A549 (cell line): ENCODE data around the gene ZFP62. TPM values are rescaled to one million over a fixed set of nuclear protein-coding genes. Genes with fewer than 3 reads are reported as not detected.

ENCODE experiments used
- ATAC-seq, 2 experiments: fragments of 200-7000 bp in 1 of 2; fragments of >200 bp in 1 of 2; cut with Nextera tagmentation in 1 of 2; cut with Tn5 transposase in 1 of 2; 3 replicates each; pipeline versions ENCODE4 v1.8.0 to v1.9.1; 2018 to 2020; ENCODE audit warnings: mild to moderate bottlenecking in 1 of 2, moderate library complexity in 1 of 2
- CTCF ChIA-PET: fragments of 300-600 bp; sonication (Branson Sonifier 250); formaldehyde crosslinking; extraction: SDS; loops from one replicate; lab custom pipeline; 2021; ENCODE audit warnings: antibody characterized with exemption, inconsistent platforms; lab: Yijun Ruan, JAX
- POLR2A ChIA-PET: fragments of 350-600 bp; formaldehyde crosslinking; extraction: SDS; loops from one replicate; lab custom pipeline; 2021; ENCODE audit warnings: antibody characterized with exemption, inconsistent platforms; lab: Yijun Ruan, JAX
- DNase-seq, 2 experiments: peaks; one replicate each; pipeline versions ENCODE4 v3.0.0 to v3.0.0-alpha.2; 2011 to 2016; ENCODE audit warnings: low read depth in 1 of 2, low spot score in 1 of 2
- FAIRE-seq: peaks from 2 replicates; lab custom pipeline; 2011; peaks lifted over from hg19 to GRCh38; lab: Jason Lieb, UNC
- H3K27ac ChIP-seq, 2 experiments: fragments of >200 bp; sonication (Bioruptor Twin); formaldehyde crosslinking; 3 replicates each; pipeline ENCODE4 v1.5.1; 2016 to 2017
- H3K4me1 ChIP-seq: fragments of >200 bp; sonication (Bioruptor Twin); formaldehyde crosslinking; 3 replicates; pipeline ENCODE4 v1.6.1; 2016
- H3K4me2 ChIP-seq: fragments of >200 bp; sonication (Bioruptor Twin); formaldehyde crosslinking; 3 replicates; pipeline ENCODE4 v1.6.1; 2016
- H3K4me3 ChIP-seq: fragments of >200 bp; sonication (Bioruptor Twin); formaldehyde crosslinking; 3 replicates; pipeline ENCODE4 v1.5.1; 2016
- H3K9me3 ChIP-seq: fragments of >200 bp; sonication (Bioruptor Twin); formaldehyde crosslinking; 3 replicates; pipeline ENCODE4 v1.6.1; 2016
- ATOH8 ChIP-seq: fragments of 250-450 bp; sonication (Bioruptor Pico); IDR thresholded peaks from 2 replicates; pipeline ENCODE4 v1.5.0; 2020; ENCODE audit warnings: low read depth, mild to moderate bottlenecking, moderate library complexity
- BCL3 ChIP-seq: fragments of >200 bp; sonication (Bioruptor Twin); formaldehyde crosslinking; IDR thresholded peaks from 3 replicates; pipeline ENCODE4 v1.6.1; 2016
- BHLHE40 ChIP-seq: IDR thresholded peaks from 2 replicates; pipeline ENCODE4 v1.6.1; 2012; ENCODE audit warnings: low read depth, low read length, inconsistent platforms
- CEBPB ChIP-seq, 2 experiments: fragments of >200 bp in 1 of 2; sonication (Bioruptor Twin) in 1 of 2; formaldehyde crosslinking in 1 of 2; IDR thresholded peaks; 2 replicates each; pipeline ENCODE4 v1.6.1; 2012 to 2016
- EHMT2 ChIP-seq: fragments of 200-600 bp; sonication (generic); IDR thresholded peaks from 2 replicates; pipeline ENCODE4 v1.6.1; 2016; ENCODE audit warnings: antibody characterized with exemption, low read depth, mild to moderate bottlenecking, moderate library complexity
- ELK1 ChIP-seq: fragments of 150-350 bp; IDR thresholded peaks from 2 replicates; pipeline ENCODE4 v1.6.1; 2014; ENCODE audit warnings: low read depth, mild to moderate bottlenecking, low read length
- FOSB ChIP-seq: fragments of 250-450 bp; sonication (Bioruptor Pico); IDR thresholded peaks from 2 replicates; pipeline ENCODE4 v1.5.0; 2020; ENCODE audit warnings: mild to moderate bottlenecking, moderate library complexity
- FOXS1 ChIP-seq: fragments of 250-450 bp; sonication (Bioruptor Pico); IDR thresholded peaks from 2 replicates; pipeline ENCODE4 v1.5.0; 2020; ENCODE audit warnings: mild to moderate bottlenecking, moderate library complexity
- GATA3 ChIP-seq: IDR thresholded peaks from 2 replicates; pipeline ENCODE4 v1.6.1; 2012; ENCODE audit warnings: borderline replicate concordance
- JUNB ChIP-seq: fragments of >200 bp; sonication (Bioruptor Twin); formaldehyde crosslinking; IDR thresholded peaks from 2 replicates; pipeline ENCODE4 v1.6.1; 2016
- MAX ChIP-seq: IDR thresholded peaks from 2 replicates; pipeline ENCODE4 v1.6.1; 2012
- MYC ChIP-seq: IDR thresholded peaks from 2 replicates; pipeline ENCODE4 v1.6.1; 2012; ENCODE audit warnings: mild to moderate bottlenecking, inconsistent platforms, low read length, improper control_type of control experiment, borderline replicate concordance
- NFE2L2 ChIP-seq: fragments of 150-350 bp; conservative IDR thresholded peaks from 2 replicates; pipeline ENCODE4 v1.6.1; 2014; ENCODE audit warnings: low read length
- PBX3 ChIP-seq: IDR thresholded peaks from 2 replicates; pipeline ENCODE4 v1.6.1; 2012
- POLR2AphosphoS2 ChIP-seq: conservative IDR thresholded peaks from 2 replicates; pipeline ENCODE4 v1.6.1; 2012; ENCODE audit warnings: low read length, improper control_type of control experiment, inconsistent platforms
- RARB ChIP-seq: fragments of 250-450 bp; sonication (Bioruptor Pico); IDR thresholded peaks from 2 replicates; pipeline ENCODE4 v1.8.0; 2021; ENCODE audit warnings: mild to moderate bottlenecking, moderate library complexity
- REST ChIP-seq: fragments of 200-600 bp; sonication (generic); IDR thresholded peaks from 2 replicates; pipeline ENCODE4 v1.6.1; 2016; ENCODE audit warnings: antibody characterized with exemption, mild to moderate bottlenecking, moderate library complexity
- RFX5 ChIP-seq: fragments of 450-650 bp; IDR thresholded peaks from 2 replicates; pipeline ENCODE4 v1.7.1; 2014; ENCODE audit warnings: antibody characterized with exemption, mild to moderate bottlenecking, moderate library complexity
- SMC3 ChIP-seq: fragments of >200 bp; sonication (Bioruptor Twin); formaldehyde crosslinking; IDR thresholded peaks from 3 replicates; pipeline ENCODE4 v1.6.1; 2018; ENCODE audit warnings: inconsistent platforms
- SREBF2 ChIP-seq: fragments of 450-650 bp; IDR thresholded peaks from 2 replicates; pipeline ENCODE4 v1.6.1; 2014; ENCODE audit warnings: mild to moderate bottlenecking, moderate library complexity
- USF2 ChIP-seq: fragments of 450-650 bp; IDR thresholded peaks from 2 replicates; pipeline ENCODE4 v1.6.1; 2014; ENCODE audit warnings: antibody characterized with exemption
- ZNF302 ChIP-seq: fragments of 250-450 bp; sonication (Bioruptor Pico); IDR thresholded peaks from 2 replicates; pipeline ENCODE4 v1.9.0; 2021; ENCODE audit warnings: inconsistent platforms, mild to moderate bottlenecking, moderate library complexity
- WGBS: methylation state at CpG from one replicate; pipeline ENCODE4 v1.1.6; 2017; ENCODE audit errors: missing lambda C conversion rate; 5-methylcytosine and 5-hydroxymethylcytosine counted together
- polyA plus RNA-seq, 4 experiments: library from polyadenylated mRNA; depleted of rRNA in 3 of 4; stranded (reverse); fragments of >200 nt; fragmentation: RNase III in 1 of 4; extraction: RNeasy Plus Mini Kit Qiagen cat#74134 plus additional on column Dnase treatment in 1 of 4; gene quantifications; 2 replicates in 3 of 4; 3 replicates in 1 of 4; pipeline ENCODE4 v1.2.3, GENCODE V29; 2011 to 2017

Gene ZFP62
- polyA plus RNA-seq, 2 of the 4 experiments (the other 2 are of a cell fraction): 13.9 to 23.4 TPM

- ChIA-PET POLR2A (no interaction called here), CTCF (interaction anchor here (2.0 to 3.5 kb wide), 2 partner anchors 10 to 36 kb away, joined by 4 to 14 read pairs; no protein-coding TSS in a partner anchor)
- no peak for ATAC-seq
- DNase-seq: peak in 1 of 2 experiments; percentile 17
- Histone ChIP-seq H3K4me1 (no peaks in the 10 kb centered on the region), H3K4me3 (no peak overlapping the region), H3K9me3 (peaks cover 99% of the 10 kb centered on the region), H3K4me2 (no peak overlapping the region), H3K27ac (no peak overlapping the region)
- 96% methylated on average over 1 of the region's 1 CpG for WGBS
- FAIRE-seq: no peak
- TF ChIP-seq GATA3 (no peak), SREBF2 (no peak), ATOH8 (CRISPR knock-in tag) (no peak), FOSB (CRISPR knock-in tag) (no peak), BCL3 (no peak), USF2 (no peak), ELK1 (no peak), EHMT2 (no peak), FOXS1 (CRISPR knock-in tag) (no peak), PBX3 (no peak), JUNB (no peak), ZNF302 (CRISPR knock-in tag) (no peak), REST (no peak), MAX (no peak), RFX5 (no peak), POLR2AphosphoS2 (no peak), NFE2L2 (no peak)
Observed at GRCh38 chr5:180848878-180849277, 12.2 kb downstream of the ZFP62 start.

GRCh38 chr5:180848265-180848664 lies 12.8 kb downstream of the ZFP62 start:
- ATAC-seq (no peak), FAIRE-seq (no peak), DNase-seq (no peak)
- Histone ChIP-seq H3K4me2 (no peak overlapping the region), H3K4me1 (no peaks in the 10 kb centered on the region), H3K4me3 (no peak overlapping the region), H3K27ac (no peak overlapping the region), H3K9me3 (peaks cover 97% of the 10 kb centered on the region)
- TF ChIP-seq RARB (CRISPR knock-in tag): no peak
- TF ChIP-seq MYC: no peak
- no peak for TF ChIP-seq SMC3
- no peak for TF ChIP-seq CEBPB (IDR thresholded peaks at IDR 0.05)
- no peak for TF ChIP-seq BHLHE40
- CTCF ChIA-PET: interaction anchor here (3.5 kb wide), 1 partner anchor 10 kb away, joined by 14 read pairs; no protein-coding TSS in a partner anchor
- POLR2A ChIA-PET: interaction anchor here (1.1 kb wide), 1 partner anchor 12 kb away, joined by 3 read pairs; no protein-coding TSS in a partner anchor
- 94% methylated on average over 1 of the region's 1 CpG for WGBS
